ENCODE results near the gene SLC51A.
"Not testable (repeated sequence)": the region's sequence is repeated elsewhere in the genome, so short reads cannot be mapped to it uniquely, and the experiment has no call there.

The SLC51A gene

GRCh38 chr3:196232154-196232881 lies 16.0 kb downstream of the SLC51A start:
- Histone ChIP-seq H3K9me3 (ENCODE audit: control insufficient read depth, insufficient read depth, low read length) (no peaks in the 10 kb centered on the region), H3K4me3 (ENCODE audit: low read depth, low read length) (no peak overlapping the region), H3K4me1 (ENCODE audit: control insufficient read depth, insufficient read depth, low read length) (no peaks in the 10 kb centered on the region), H3K27me3 (ENCODE audit: control insufficient read depth, insufficient read depth, low read length) (no peaks in the 10 kb centered on the region), H3K27ac (ENCODE audit: low read depth, low read length) (no peak overlapping the region), H3K36me3 (ENCODE audit: control insufficient read depth, insufficient read depth, low read length) (peaks cover 6% of the 10 kb centered on the region; the same call in 1 of the 2 replicates), H3K9ac (ENCODE audit: low read depth, low read length) (no peak overlapping the region)

DNA sequence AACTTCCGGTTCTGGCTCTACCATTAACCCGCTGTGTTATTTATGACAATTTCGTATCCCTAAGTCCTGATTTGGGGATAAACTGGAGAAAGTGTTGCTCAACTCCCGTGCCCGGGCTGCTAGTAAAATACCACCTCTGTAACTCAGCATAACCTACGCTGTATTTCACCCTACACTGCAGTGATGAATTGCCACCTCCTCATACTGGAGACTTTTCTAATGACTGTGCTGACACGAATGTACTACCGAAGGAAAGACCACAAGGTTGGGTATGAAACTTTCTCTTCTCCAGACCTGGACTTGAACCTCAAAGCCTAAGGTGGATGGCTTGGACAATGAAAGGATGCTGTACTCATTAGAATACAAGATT lies 16.5 kb downstream of the SLC51A start:
- H3K9ac ChIP-seq (ENCODE audit: low read depth, low read length): no peak overlapping the region
- no peak overlapping the region for H3K4me3 ChIP-seq (ENCODE audit: low read depth, low read length)
- H3K4me1 ChIP-seq (ENCODE audit: control insufficient read depth, insufficient read depth, low read length): no peaks in the 10 kb centered on the region
- H3K27me3 ChIP-seq (ENCODE audit: control insufficient read depth, insufficient read depth, low read length): no peaks in the 10 kb centered on the region
- H3K9me3 ChIP-seq (ENCODE audit: control insufficient read depth, insufficient read depth, low read length): no peaks in the 10 kb centered on the region
- H3K27ac ChIP-seq (ENCODE audit: low read depth, low read length): no peak overlapping the region
- peaks cover 11% of the 10 kb centered on the region; the same call in 1 of the 2 replicates for H3K36me3 ChIP-seq (ENCODE audit: control insufficient read depth, insufficient read depth, low read length)

DNA sequence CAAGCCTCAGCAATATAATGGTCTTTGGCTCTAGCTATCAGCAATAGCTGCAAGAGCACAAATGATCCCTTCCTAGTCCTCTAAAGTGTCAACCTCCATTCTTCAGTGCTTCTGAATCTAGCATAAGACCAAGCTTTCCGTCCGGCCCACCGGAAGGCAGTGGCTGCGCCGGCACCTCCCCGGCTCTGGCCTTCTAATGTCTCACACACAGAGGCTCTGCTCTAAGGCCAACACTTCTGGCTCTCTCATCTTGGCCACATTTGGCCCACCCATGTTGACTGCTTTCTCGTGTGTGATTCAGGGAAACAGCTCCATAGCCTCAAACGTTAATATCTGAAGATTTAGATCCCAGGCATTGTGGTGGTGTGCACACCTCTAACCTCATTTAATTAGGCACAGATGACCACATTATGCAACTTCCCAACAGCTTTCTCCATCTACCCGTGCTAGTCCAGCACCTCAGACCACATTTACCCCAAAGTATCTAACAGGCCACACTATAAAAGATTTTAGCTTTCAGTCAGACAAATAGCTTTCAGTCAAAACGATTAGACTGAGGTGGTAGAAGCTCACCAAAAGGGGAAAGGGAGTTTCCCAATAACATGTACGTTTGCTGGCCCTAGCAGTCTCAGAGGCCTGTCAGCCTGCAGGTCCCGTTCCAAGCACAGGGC lies 19.3 kb downstream of the SLC51A start:
- no peaks in the 10 kb centered on the region for H3K27me3 ChIP-seq (ENCODE audit: control insufficient read depth, insufficient read depth, low read length)
- H3K36me3 ChIP-seq (ENCODE audit: control insufficient read depth, insufficient read depth, low read length): peaks cover 31% of the 10 kb centered on the region
- no peaks in the 10 kb centered on the region for H3K9me3 ChIP-seq (ENCODE audit: control insufficient read depth, insufficient read depth, low read length)
- no peak overlapping the region for H3K27ac ChIP-seq (ENCODE audit: low read depth, low read length)
- H3K9ac ChIP-seq (ENCODE audit: low read depth, low read length): no peak overlapping the region
- H3K4me1 ChIP-seq (ENCODE audit: control insufficient read depth, insufficient read depth, low read length): no peaks in the 10 kb centered on the region
- no peak overlapping the region for H3K4me3 ChIP-seq (ENCODE audit: low read depth, low read length)

- peaks cover 34% of the 10 kb centered on the region for H3K36me3 ChIP-seq (ENCODE audit: control insufficient read depth, insufficient read depth, low read length)
- H3K9ac ChIP-seq (ENCODE audit: low read depth, low read length): no peak overlapping the region
- H3K27me3 ChIP-seq (ENCODE audit: control insufficient read depth, insufficient read depth, low read length): no peaks in the 10 kb centered on the region
- H3K27ac ChIP-seq (ENCODE audit: low read depth, low read length): no peak overlapping the region
- no peaks in the 10 kb centered on the region for H3K9me3 ChIP-seq (ENCODE audit: control insufficient read depth, insufficient read depth, low read length)
- no peak overlapping the region for H3K4me3 ChIP-seq (ENCODE audit: low read depth, low read length)
- H3K4me1 ChIP-seq (ENCODE audit: control insufficient read depth, insufficient read depth, low read length): no peaks in the 10 kb centered on the region
Measured at GRCh38 chr3:196236223-196236622, 19.9 kb downstream of the SLC51A start.

GRCh38 chr3:196237203-196237602 lies 20.9 kb downstream of the SLC51A start:
- H3K4me1 ChIP-seq (ENCODE audit: control insufficient read depth, insufficient read depth, low read length): no peaks in the 10 kb centered on the region
- no peak overlapping the region for H3K27ac ChIP-seq (ENCODE audit: low read depth, low read length)
- H3K9me3 ChIP-seq (ENCODE audit: control insufficient read depth, insufficient read depth, low read length): no peaks in the 10 kb centered on the region
- peaks cover 44% of the 10 kb centered on the region for H3K36me3 ChIP-seq (ENCODE audit: control insufficient read depth, insufficient read depth, low read length)
- no peak overlapping the region for H3K4me3 ChIP-seq (ENCODE audit: low read depth, low read length)
- H3K9ac ChIP-seq (ENCODE audit: low read depth, low read length): no peak overlapping the region
- H3K27me3 ChIP-seq (ENCODE audit: control insufficient read depth, insufficient read depth, low read length): no peaks in the 10 kb centered on the region

DNA sequence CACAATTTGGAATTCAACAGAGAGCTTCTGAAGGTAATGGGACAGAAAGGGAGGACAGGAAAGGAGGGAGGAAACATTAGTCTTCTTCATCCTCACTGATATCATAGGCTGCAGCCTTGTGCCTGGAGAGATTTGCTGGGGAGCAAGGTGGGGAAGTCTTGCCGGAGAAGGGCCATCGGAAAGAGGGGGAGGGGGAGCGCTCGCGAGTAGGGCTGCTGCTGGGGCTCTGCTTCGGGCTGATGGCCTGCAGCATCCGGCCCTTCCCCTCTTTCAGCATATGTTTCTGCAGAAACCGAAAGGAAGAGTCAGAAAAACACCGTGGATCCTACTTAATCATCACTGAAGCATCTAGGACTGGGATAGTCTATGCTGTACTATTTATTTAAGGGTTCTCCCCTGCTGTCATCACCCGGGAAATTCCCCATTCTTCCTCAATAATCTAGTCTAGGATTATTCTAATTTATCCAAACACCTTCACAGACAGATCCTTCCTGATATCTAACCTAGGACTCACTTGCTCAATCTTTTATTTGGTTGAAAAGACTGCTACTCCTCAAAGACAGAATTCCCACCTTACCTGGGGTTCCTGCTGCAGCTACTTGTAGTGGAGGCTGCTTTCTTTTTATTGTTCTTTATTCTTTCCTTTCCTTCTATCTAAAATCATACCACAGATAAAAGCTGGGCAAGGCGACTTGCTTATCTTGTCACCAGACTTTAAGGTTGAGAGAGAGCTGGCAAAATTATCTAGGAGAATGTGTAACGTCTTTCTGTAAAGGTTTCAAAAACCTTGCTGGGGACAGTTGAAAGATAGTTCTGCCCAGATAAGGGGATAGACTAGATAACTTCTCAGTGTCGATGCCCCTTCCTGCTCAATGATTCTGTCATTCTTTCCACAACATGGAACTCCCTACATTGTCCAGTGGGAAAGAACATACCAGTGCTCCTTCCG lies 22.6 kb downstream of the SLC51A start:
- no peak overlapping the region for H3K27ac ChIP-seq (ENCODE audit: low read depth, low read length)
- H3K36me3 ChIP-seq (ENCODE audit: control insufficient read depth, insufficient read depth, low read length): peaks cover 48% of the 10 kb centered on the region
- no peaks in the 10 kb centered on the region for H3K9me3 ChIP-seq (ENCODE audit: control insufficient read depth, insufficient read depth, low read length)
- no peak overlapping the region for H3K4me3 ChIP-seq (ENCODE audit: low read depth, low read length)
- H3K27me3 ChIP-seq (ENCODE audit: control insufficient read depth, insufficient read depth, low read length): no peaks in the 10 kb centered on the region
- no peaks in the 10 kb centered on the region for H3K4me1 ChIP-seq (ENCODE audit: control insufficient read depth, insufficient read depth, low read length)
- H3K9ac ChIP-seq (ENCODE audit: low read depth, low read length): no peak overlapping the region

DNA sequence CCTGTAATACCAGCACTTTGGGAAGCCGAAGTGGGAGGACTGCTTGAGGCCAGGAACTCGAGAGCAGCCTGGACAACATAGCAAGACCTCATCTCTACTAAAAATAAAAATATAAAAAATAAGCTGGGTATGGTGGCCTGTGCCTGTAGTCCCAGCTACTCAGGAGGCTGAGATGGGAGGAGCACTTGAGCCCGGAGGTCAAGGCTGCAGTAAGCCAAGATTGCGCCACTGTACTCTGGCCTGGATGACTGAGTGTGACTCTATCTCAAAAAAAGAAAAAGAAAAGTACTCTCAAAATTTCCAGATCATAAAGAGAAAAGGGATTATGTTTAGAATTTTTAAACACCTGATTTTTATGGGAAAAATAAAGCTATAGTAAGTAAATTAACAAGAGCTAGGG lies 24.1 kb downstream of the SLC51A start:
- no peak overlapping the region for H3K4me3 ChIP-seq (ENCODE audit: low read depth, low read length)
- no peaks in the 10 kb centered on the region for H3K27me3 ChIP-seq (ENCODE audit: control insufficient read depth, insufficient read depth, low read length)
- H3K9me3 ChIP-seq (ENCODE audit: control insufficient read depth, insufficient read depth, low read length): no peaks in the 10 kb centered on the region
- H3K9ac ChIP-seq (ENCODE audit: low read depth, low read length): no peak overlapping the region
- H3K27ac ChIP-seq (ENCODE audit: low read depth, low read length): no peak overlapping the region
- no peaks in the 10 kb centered on the region for H3K4me1 ChIP-seq (ENCODE audit: control insufficient read depth, insufficient read depth, low read length)
- H3K36me3 ChIP-seq (ENCODE audit: control insufficient read depth, insufficient read depth, low read length): peaks cover 46% of the 10 kb centered on the region

DNA sequence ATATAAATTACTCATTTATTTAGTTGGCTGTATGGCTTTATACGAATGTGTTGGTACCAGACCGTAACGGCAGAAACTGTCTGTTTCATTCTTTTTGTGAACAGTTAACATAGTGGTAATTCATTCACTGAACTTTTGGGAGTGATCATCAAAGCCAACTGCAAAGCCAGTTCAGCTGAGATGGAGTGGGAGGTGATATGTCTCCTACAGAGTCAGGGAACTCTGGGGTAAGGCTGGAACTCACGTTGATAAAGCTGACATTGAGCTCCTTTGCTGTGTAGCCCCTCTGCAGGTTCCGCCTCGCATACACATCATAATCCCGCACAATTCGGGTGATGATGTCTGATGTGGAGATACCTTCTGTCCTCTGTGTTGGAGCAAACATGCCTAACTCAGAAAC lies 25.4 kb downstream of the SLC51A start:
- Histone ChIP-seq H3K36me3 (ENCODE audit: control insufficient read depth, insufficient read depth, low read length) (peaks cover 49% of the 10 kb centered on the region), H3K4me3 (ENCODE audit: low read depth, low read length) (no peak overlapping the region), H3K27me3 (ENCODE audit: control insufficient read depth, insufficient read depth, low read length) (no peaks in the 10 kb centered on the region), H3K4me1 (ENCODE audit: control insufficient read depth, insufficient read depth, low read length) (no peaks in the 10 kb centered on the region), H3K9ac (ENCODE audit: low read depth, low read length) (no peak overlapping the region), H3K27ac (ENCODE audit: low read depth, low read length) (no peak overlapping the region), H3K9me3 (ENCODE audit: control insufficient read depth, insufficient read depth, low read length) (no peaks in the 10 kb centered on the region)

- not testable (repeated sequence) for H3K4me1 ChIP-seq (ENCODE audit: control insufficient read depth, insufficient read depth, low read length); H3K27ac ChIP-seq (ENCODE audit: low read depth, low read length); H3K9ac ChIP-seq (ENCODE audit: low read depth, low read length); H3K9me3 ChIP-seq (ENCODE audit: control insufficient read depth, insufficient read depth, low read length); H3K4me3 ChIP-seq (ENCODE audit: low read depth, low read length); H3K27me3 ChIP-seq (ENCODE audit: control insufficient read depth, insufficient read depth, low read length)
- peaks cover 43% of the 10 kb centered on the region for H3K36me3 ChIP-seq (ENCODE audit: control insufficient read depth, insufficient read depth, low read length)
Measured at GRCh38 chr3:196244166-196244565, 27.8 kb downstream of the SLC51A start.

DNA sequence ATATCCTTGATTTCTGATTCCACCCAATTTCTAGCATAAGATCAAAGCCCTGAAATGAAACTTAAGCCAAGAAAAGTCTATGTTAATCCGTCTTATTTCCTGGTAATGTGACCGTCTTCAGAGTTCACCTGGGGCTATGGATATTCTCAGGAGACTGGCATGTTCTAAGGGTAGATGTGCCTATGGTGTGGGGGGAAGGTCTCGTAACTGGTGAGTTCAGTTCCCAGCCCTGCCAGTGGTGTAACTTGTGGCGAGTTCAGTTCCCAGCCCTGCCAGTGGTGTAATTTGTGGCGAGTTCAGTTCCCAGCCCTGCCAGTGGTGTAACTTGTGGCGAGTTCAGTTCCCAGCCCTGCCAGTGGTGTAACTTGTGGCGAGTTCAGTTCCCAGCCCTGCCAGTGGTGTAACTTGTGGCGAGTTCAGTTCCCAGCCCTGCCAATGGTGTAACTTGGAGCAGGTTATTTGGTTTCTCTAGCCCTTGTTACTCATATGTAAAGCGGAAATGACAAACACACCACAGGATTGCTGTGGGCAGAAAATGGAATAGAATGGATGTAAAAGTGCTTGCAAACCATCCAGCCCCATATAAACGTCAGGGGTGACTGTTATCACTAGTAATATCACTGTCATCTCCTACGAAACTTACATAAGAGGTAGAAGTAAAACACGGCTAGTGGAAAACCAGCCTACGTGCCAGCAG lies 30.4 kb downstream of the SLC51A start:
- Histone ChIP-seq H3K27ac (ENCODE audit: low read depth, low read length) (no peak overlapping the region), H3K36me3 (ENCODE audit: control insufficient read depth, insufficient read depth, low read length) (peaks cover 27% of the 10 kb centered on the region)

More for the DNA sequence above, 30.4 kb downstream of the SLC51A start:
- H3K9me3 ChIP-seq (ENCODE audit: control insufficient read depth, insufficient read depth, low read length): no peaks in the 10 kb centered on the region
- no peak overlapping the region for H3K9ac ChIP-seq (ENCODE audit: low read depth, low read length)
- H3K4me3 ChIP-seq (ENCODE audit: low read depth, low read length): no peak overlapping the region
- no peaks in the 10 kb centered on the region for H3K27me3 ChIP-seq (ENCODE audit: control insufficient read depth, insufficient read depth, low read length)
- no peaks in the 10 kb centered on the region for H3K4me1 ChIP-seq (ENCODE audit: control insufficient read depth, insufficient read depth, low read length)

Measured in HUES48 (cell line).